NCI-H446 (cell line): ENCODE data around the gene CABP4.

Source experiments
- DNase-seq, 2 experiments: peaks; one replicate each; lab custom pipeline; 2025; lab: John Stamatoyannopoulos, UW

CABP4 gene

DNA sequence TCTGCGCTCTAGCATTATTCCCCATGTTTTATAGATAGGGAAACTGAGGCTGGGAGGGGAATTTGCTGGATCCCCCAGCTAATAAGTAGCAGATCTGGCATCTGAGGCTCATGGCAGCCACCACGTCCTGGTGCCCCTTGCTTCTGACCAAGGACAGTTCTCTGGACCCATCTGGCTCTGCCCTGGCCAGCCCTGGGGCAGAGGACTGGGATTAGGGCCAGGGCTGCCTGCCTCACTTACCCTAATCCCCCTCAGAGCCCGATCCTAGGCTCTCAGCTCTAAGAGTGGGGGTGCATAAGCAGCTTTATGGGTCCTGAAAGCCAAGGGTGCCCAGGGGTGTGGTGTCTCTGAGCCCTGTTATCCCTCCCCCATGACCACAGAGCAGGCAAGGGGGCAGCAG lies at the start of gene CABP4:
CABP4 (plus strand) TSS at position 301 of the 400 bp plus-strand sequence; CDS start at position 371, 70 bp downstream.
- no peak for DNase-seq

DNA sequence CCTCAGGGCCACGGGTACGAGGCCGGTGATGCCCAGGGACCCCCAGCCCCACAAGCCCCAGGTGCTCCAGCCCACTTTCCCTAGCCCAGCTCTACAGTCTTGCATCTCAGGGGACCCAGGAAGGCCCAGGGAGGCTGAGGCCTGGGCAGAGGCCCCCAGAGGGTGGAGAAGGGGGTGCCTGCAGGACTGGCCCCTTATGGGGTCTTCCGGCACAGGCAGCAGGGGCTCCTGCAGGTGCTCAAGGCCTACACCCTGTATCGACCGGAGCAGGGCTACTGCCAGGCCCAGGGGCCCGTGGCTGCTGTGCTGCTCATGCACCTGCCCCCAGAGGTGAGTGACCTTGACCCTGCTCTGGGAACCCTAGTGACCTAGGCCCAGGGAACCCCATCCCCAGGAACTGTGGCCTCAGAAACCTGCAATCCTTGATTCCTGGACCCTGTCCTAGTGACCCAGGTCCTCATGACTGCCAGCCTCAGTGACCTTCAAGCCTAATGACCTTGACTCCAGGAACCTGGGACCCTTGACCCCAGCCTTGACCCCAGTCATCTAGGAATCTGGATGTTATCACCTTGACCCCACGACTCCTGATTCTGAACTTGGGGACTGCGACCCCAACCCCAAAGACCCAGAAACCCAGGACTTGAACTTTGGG lies 49.3 kb upstream of the CABP4 start:
- no peak for DNase-seq

DNA sequence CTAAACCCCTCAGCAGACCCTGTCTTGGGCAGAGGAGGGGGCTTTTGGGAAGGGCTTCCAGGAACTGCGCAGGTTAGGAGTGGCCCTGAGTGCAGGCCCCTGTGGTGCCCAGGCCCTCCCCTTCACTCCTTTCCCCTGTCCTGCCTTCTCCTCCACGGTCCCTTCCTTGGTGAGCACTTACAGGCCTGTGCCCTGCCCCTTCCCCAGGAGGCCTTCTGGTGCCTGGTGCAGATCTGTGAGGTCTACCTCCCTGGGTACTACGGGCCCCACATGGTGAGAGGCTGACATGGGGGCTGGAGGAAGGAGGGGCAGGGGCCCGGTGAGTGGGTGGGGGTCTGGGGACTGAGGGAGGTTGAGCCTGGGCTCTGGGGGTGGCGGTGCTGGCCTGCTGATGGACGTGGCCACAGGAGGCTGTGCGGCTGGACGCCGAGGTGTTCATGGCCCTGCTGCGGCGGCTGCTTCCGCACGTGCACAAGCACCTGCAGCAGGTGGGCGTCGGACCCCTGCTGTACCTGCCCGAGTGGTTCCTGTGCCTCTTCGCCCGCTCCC lies 48.7 kb upstream of the CABP4 start:
- DNase-seq: no peak

DNA sequence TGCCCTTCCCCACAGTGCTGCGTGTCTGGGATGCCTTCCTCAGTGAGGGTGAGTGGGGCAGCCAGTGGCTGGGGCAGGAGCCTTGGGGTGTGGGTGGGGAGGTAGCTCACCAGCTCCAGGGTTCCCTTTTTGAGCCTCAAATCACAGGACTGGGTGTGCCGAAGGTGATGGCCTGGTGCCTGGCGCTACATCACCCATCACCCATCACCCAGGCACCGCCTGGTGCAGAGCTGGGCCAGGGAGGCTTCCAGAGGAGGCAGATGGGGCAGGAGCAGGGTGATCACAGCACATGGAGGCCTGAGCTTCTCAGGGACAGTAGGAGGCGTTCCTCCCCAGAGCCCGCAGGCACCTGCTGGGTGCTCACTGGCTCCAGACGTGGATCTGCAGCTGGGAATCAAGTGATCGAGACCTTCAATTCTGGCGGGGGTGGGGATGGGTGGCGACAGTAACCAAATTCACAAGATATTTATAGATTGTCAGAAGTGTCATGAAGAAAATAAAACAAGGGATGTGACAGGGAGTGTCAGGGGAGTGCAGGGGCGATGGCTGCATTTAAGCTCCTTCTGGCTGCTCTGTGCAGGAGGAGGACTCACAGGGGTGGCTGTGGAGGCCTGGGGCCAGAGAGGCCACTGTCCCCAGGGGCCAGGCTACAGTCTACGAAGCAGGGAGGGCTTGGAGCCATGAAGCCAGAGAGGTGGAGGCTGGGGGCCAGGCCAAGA lies 48.0 kb upstream of the CABP4 start:
- no peak for DNase-seq

DNA sequence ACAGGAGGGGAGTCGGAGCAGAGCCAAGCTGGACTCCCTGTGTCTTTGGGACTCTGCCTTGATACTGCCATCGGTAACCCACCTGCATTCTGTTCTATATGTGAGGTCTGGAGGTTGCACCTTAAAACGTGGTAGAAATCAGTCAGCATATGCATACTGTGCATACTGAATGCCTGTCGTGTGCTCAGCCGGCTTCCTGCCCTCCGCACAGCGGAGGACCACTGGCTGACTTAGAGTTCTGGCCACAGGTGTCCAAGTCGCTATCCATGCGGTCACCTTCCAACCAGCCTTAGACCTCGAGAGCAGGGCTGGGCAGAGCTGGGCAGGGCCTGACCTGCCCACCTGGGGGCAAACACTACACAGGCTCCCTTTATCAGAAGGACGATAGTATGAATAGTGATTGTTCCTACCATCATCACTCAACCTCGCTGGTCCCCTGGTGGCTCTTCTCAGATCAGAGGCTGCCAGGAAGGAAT lies 47.4 kb upstream of the CABP4 start:
- no peak for DNase-seq

DNA sequence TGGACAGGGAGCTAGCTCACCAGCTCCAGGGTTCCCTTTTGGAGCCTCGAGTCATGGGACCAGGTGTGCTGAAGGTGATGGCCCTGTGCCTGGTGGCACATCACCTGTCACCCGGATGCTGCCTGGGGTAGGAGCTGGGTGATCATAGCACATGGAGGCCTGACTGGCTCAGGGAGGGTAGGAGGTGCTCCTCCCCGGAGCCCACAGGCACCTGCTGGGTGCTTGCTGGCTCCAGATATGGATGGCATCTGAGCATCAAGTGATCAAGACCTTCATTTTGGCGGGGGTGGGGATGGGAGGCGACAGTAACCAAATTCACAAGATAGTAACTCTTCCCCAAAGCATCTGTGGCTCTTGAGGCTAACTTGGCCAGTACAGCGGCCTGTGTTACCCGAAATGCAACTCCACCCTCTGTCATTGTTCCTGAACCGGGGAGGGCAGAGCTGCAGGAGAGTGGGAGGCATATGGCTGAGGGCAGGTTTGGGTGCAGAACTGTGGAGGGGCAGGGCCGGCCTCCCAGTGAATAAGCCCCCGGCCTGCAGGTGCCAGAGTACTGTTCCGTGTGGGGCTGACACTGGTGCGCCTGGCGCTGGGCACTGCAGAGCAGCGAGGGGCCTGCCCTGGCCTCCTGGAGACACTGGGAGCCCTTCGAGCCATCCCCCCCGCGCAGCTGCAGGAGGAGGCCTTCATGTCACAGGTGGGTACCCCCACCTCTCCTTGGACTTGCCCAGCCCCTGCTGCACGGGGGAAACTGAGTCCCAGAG lies 46.5 kb upstream of the CABP4 start:
- no peak for DNase-seq

DNA sequence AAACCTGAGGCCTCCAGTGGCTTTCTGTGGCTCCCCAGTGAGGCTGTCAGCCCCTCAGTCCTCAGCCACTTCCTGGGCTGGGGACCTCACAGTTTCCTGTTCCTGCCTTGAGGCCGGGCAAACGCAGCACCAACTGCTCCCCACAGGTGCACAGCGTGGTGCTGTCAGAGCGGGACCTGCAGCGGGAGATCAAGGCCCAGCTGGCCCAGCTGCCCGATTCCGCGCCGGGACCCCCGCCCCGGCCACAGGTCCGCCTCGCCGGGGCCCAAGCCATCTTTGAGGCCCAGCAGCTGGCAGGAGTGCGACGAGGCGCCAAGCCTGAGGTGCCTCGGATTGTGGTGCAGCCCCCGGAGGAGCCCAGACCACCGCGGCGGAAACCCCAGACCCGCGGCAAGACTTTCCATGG lies 45.9 kb upstream of the CABP4 start:
- DNase-seq: no peak

DNA sequence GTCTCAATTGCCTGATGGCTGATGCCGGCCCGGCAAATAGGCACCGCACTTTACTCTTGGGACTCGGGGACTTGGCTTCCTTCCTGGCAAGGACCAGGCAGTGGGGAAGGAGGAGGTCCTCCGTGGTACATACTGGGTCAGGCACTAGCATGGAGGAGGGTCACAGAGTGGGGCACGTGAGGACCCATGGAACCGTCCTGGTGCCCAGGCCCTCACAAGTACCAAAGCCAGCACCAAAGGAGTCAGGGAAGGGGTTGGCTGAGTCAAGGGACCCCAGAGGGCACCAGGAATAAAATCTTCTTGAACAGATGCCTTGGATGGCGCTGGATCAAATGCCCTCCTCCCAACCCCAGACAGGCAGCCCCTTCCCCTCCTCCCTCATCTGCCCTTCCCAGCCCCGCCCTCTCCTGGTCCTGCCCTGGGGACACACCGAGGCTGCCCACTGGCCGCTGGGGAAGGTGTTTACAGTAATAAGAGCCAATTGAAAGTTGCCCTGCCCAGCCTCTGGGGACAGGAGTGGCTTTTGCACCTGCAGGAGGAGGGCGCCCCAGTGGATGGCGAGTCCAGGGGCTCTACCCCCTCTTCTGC lies 45.3 kb upstream of the CABP4 start:
- DNase-seq: no peak

DNA sequence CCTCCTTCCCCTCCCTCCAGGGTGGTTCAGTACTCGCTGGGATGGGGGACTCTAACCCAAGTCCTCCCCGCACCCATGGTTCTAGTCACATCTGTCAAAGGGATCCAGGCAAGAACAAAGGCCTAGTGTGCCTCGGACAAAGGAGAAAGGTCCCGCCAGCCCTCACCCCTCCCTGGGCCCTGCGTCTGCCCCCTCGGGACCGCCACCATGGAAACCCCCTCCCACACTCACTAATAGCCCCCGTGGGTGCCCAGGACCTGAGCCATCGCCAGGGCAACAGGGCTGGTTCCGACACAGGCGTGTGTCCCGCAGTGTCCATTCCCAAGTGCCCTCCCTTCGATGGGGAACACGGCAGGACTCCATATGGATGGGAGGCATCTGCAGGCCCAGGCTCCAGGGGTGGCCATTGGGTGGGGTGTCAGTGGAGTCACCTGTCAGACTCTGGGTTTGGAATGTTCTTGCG lies 44.8 kb upstream of the CABP4 start:
- no peak for DNase-seq

DNA sequence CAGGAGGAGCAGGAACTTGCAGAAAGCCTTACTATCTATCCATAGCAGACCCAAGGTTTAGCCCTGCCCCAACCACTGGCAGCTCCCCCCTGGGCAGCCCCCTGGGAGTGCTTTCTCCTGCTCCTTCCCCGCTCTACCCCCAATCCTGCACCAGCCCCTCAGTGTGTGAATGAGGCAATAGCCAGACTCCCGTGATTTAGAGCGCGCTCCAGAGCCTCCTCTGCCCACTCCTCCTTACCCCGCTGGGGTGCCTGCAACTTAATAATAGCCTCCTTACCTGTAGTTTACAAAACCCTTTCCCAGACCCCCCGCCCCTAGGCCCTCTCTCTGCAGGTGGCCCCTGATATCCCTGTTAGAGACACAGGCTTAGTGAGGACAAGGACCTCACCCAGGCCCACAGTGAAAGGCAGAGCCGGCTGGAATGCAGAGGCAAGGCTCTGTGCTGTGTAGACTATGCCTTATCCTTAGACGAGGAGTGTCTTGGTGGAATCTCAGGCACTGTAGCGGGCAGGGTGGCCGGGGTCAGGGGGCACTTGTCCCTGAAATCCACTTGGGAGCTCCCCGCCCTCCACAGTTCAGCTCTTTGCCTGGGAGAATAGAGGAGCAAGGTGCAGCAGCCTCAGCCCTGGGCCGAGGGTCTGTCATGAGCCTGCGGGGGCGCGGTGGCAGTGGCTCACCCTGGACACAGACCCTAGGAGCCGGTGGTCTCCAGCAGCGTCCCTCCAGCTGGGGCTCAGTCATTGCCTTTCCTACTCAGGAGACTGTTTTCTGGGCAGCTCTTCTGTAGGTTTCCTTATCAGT lies 44.0 kb upstream of the CABP4 start:
- DNase-seq: no peak

DNA sequence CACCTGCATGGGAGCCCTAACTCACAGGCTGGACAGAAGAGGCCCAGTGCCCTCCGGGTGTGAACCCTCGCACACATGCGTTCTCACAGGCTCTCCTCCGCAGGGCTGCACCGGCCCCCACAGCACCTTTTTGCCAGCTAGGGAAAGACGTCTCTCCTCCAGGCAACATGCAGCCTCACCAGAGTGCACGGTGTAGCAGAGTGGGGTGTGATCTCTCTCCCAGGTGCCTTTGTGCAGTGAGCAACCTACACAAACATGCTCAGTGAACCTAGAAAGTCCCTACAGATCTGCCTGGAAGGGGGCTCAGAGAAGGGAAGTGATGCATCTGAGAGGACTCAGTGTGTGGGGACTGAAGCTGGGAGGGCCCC lies 43.4 kb upstream of the CABP4 start:
- DNase-seq: no peak

DNA sequence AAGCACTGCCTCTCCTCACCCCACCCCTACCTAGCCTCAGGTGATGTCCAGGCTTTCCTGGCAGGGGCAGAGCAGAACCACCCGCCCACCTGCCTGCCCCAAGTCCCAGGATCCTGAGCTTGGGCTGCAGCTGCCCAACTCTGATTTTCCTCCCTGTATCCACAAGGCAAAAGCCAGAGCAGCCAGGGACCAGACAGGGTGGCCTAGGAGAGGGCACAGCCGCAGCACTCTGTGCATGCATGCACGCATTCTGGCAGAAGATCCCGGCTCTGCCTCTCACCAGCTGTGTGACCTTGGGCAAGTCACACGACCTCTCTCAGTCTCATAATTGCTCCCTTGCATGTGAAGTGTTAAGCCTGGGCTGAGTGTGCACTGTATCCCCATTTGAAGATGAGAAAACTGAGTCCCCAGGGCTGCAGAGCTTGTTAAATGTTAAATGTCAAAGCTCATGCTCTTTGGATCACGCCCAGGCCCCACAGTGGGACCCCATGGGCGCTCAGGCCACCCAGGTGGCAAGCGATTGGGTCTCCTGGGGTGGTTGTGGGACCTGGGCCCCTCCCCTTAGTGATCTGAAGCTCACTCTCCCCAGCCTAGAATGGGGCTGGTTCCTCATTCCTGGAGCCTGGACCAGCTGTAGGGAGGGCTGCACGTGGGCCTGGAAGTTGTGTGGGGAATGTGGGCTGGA lies 42.5 kb upstream of the CABP4 start:
- DNase-seq: no peak

DNA sequence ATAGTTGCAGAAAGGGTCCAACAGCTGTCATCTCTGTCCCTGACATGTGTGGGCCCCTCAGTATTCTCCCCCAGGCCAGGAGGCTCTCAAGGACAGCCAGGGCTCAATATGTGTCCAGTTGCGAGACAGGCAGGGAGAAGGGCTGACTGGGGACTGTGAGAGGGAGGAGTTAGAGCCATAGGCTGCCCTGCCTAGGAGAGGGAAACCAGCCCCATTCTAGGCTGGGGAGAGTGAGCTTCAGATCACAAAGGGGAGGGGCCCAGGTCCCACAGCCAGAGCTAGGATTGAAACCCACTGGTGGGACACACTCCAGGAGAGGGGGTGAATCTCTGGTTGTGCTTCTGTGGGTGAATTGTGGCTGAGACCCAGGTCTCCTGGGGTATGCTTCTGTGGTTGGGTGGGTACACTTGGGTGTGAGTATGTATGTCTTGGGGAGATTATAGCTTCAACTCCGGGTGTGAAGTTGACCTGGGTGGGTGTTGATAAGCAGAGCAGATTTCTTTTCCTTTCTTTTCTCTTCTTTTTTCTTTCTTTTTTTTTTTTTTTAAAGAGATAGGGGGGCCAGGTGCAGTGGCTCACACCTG lies 41.8 kb upstream of the CABP4 start:
- no peak for DNase-seq

DNA sequence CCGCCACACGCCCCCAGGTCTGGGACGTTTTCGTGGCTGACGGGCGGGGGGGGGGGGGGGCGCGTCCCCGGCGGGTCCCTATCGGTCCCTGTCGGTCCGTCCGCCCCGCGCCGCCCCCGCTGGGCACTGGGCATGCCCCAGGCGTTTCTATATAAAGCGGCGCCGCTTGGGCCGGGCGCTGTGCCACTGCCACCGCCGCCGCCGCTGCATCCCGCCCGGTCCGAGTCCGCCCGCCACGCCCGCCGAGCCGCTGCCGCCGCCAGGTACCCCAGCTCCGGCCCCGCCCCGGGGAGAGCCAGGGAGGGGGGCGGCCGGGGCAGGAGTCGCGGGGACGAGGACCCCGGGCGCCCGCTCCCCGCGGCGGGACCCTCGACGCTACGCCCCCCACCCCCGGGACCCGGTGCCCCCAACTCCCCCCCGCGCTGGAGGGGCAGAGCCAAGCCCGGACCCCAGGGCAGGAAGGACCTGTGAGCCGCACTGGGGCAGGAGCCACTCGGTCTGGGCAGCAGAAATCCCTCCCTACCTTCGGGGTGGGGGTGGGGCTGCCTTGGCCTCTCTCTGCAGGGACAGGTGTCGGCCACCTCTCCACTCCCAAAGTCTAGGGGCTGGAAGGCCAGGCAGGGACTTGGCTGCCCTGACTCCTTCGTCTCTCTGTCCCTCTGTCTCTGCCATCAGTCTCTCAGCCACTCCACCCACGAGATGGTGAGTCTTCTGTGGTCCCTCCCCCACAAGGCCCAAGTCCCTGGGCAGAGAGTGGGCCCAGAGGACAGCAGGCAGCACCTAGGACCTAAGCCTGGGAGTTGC lies 39.5 kb upstream of the CABP4 start, which contains the start of gene CARNS1:
CARNS1 (plus strand) TSS at position 178 of the 804 bp plus-strand sequence; CDS start at position 700, 522 bp downstream.
- DNase-seq: no peak

DNA sequence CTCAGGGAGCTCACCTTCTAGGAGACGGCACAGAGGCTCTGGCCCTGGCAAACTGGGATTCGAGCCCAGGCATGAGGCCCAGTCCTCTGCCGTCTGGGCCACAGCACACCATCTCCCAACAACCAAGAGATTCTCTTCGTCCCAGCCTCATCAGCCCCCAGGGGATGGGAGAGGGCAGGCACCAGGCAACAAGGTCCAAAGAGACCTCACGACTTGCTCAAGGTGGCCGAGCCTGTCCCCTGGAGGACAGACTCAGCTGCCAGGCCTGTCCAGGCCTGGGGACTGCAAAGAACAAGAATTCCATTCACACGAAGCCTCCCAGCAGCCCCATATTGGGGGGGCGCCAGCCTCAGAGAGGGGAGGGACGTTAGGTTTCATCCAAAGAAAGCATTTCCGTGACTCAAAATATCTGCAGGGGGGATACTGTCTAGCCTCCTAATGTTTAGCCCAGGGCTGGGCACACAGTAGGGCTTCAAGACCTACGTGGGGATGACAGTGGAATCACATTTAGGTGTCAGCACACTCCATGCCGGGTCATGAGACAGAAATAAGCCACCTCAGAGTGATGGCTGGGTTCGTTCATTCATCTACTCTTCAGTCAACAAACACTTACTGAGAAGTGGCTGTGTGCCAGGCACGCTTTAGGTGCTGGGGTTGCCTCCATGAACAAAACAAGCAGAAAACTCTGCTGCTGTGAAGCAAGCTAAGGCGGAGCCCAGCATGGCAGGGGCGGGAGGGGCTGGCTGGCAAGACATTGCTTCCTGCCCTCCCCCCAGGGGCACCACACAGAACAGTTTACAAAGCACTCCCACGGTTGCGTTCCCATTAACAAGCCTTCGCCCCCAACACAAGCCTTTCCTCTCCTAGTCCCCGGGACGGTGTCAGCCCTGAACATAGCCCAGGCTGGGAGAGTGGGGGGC lies 38.5 kb upstream of the CABP4 start:
- DNase-seq: peak in 1 of 2 experiments; percentile 62

DNA sequence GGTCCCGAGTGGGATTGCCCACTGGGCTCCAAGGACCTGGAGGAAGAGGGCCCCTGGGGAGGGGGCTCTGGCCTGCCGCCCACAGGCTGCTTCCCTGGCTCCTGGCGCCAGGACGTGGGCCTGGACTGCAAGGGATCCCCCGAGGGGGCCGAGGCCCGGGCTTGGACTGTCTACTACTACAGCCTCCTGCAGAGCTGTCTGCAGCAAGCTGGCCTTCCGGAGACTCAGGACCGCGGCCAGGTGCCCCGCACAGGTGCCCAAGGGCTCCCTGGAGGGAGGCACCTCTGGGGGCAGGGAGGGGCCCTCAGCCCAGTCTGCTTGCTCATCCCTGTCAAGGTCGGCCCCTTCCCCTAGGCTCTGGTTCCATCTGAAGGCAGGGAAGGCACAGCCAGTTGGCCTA lies 37.7 kb upstream of the CABP4 start:
- no peak for DNase-seq

DNA sequence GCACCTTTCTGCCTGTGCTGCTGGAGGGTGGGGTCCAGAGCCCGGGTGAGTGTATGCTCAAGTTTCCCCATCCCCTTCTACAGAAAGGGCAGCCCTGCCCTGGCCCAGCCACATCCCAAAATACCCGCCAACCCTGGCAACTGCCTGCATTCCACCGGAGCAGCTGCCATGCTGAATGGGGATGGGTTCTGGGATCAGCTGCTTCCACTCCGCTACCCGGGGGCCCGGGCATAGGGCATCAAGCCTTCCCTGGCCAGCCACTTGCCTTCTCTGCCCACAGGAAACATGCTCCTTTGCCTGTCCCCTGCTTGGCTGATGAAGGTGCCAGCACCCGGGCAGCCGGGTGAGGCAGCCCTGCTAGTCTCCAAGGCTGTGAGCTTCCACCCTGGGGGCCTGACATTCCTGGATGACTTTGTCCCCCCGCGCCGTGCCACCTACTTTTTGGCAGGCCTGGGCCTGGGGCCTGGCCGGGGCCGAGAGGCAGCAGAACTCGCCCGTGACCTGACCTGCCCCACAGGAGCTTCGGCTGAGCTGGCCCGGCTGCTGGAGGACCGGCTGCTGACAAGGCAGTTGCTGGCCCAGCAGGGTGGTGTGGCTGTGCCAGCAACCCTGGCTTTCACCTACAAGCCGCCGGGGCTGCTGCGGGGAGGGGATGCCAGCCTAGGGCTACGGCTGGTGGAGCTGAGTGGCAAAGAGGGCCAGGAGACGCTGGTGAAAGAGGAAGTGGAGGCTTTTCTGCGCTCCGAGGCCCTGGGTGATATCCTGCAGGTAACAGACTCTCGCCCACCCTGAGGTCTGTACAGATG lies 36.5 kb upstream of the CABP4 start:
- DNase-seq: peak in 1 of 2 experiments; percentile 76
